Chondrocyte (in vitro differentiated cells): ENCODE results near the gene KIF17. TPM values are rescaled to one million over a fixed set of nuclear protein-coding genes. Genes with fewer than 3 reads are reported as not detected.
"Not testable (repeated sequence)": the region's sequence is repeated elsewhere in the genome, so short reads cannot be mapped to it uniquely, and the experiment has no call there.

Experiments
- DNase-seq: peaks from one replicate; pipeline ENCODE4 v3.0.0; 2021; ENCODE audit warnings: mixed read lengths, low spot score
- H3K27ac Mint-ChIP-seq: one replicate; pipeline ENCODE4 v1.8.0; 2021; ENCODE audit warnings: mild to moderate bottlenecking, moderate library complexity, mixed read lengths; ENCODE audit not compliant: unreplicated experiment
- H3K27me3 Mint-ChIP-seq: 2 replicates; pipeline ENCODE4 v1.8.0; 2021; ENCODE audit warnings: low read depth, mixed read lengths
- H3K36me3 Mint-ChIP-seq: 2 replicates; pipeline ENCODE4 v1.8.0; 2021; ENCODE audit warnings: low read depth, mixed read lengths
- H3K4me1 Mint-ChIP-seq: 2 replicates; pipeline ENCODE4 v1.8.0; 2021; ENCODE audit warnings: low read depth, mild to moderate bottlenecking, mixed read lengths
- H3K4me3 Mint-ChIP-seq: one replicate; pipeline ENCODE4 v1.8.0; 2021; ENCODE audit warnings: mild to moderate bottlenecking, moderate library complexity, mixed read lengths; ENCODE audit not compliant: unreplicated experiment
- H3K9me3 Mint-ChIP-seq: 2 replicates; pipeline ENCODE4 v1.8.0; 2021; ENCODE audit warnings: low read depth, mixed read lengths
- total RNA-seq: library from RNA; stranded (reverse); gene quantifications from 3 replicates; pipeline ENCODE4 v1.2.1, GENCODE V29; 2021
- TF ChIP-seq, protein P1 (sequence below): fragments of 200-600 bp; sonication (generic); IDR thresholded peaks from 2 replicates; pipeline ENCODE4 v1.5.0; 2021; ENCODE audit warnings: antibody characterized with exemption, mild to moderate bottlenecking, moderate library complexity

KIF17 gene
- total RNA-seq, 1 donor from 2014 or later = 0.95 TPM

DNA sequence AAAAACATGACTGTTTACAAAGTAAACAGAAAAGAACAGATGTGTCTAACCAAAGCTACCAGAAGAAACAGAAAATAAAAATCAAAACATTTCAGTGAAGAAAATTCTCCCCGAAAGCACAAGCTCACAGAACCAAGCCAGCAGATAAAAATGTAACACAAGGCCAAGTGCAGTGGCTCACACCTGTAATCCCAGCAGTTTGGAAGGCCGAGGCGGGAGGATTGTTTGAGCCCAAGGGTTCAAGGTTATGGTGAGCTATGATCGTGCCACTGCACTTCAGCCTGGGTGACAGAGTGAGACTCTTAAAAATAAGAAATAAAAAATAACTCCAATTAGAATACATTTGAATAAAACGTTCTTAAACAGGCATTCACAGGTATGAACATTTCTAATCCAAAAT, 37.5 kb downstream of the KIF17 start:
- H3K4me3 Mint-ChIP-seq = no peak overlapping the region
- no peaks in the 10 kb centered on the region for H3K36me3 Mint-ChIP-seq
- H3K9me3 Mint-ChIP-seq = no peaks in the 10 kb centered on the region
- H3K27me3 Mint-ChIP-seq = no peaks in the 10 kb centered on the region
- no peaks in the 10 kb centered on the region for H3K4me1 Mint-ChIP-seq
- no peak overlapping the region for H3K27ac Mint-ChIP-seq
- DNase-seq = no peak
- TF ChIP-seq, protein P1, sequence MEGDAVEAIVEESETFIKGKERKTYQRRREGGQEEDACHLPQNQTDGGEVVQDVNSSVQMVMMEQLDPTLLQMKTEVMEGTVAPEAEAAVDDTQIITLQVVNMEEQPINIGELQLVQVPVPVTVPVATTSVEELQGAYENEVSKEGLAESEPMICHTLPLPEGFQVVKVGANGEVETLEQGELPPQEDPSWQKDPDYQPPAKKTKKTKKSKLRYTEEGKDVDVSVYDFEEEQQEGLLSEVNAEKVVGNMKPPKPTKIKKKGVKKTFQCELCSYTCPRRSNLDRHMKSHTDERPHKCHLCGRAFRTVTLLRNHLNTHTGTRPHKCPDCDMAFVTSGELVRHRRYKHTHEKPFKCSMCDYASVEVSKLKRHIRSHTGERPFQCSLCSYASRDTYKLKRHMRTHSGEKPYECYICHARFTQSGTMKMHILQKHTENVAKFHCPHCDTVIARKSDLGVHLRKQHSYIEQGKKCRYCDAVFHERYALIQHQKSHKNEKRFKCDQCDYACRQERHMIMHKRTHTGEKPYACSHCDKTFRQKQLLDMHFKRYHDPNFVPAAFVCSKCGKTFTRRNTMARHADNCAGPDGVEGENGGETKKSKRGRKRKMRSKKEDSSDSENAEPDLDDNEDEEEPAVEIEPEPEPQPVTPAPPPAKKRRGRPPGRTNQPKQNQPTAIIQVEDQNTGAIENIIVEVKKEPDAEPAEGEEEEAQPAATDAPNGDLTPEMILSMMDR = no peak

DNA sequence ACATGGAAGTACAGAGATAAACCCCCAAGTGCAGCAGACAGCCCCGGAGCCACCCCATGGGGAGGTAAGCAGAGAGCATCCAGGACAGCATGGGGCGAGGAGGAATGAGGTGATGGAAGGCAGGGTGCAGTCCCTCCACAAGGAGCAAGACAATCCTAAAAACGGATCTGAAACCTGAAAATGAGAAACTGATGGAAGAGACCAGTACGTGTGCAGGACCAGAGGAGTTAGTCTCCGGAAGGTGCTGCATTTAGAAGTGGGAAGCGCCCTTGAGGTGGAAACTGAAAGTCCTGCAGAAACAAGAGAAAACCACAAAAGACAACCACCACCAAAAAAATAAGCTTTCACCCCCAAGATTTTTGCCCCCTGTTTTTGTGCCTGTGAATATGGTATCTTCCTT, 39.2 kb downstream of the KIF17 start:
- no peaks in the 10 kb centered on the region for H3K27me3 Mint-ChIP-seq
- H3K4me3 Mint-ChIP-seq = no peak overlapping the region
- H3K27ac Mint-ChIP-seq = no peak overlapping the region
- H3K4me1 Mint-ChIP-seq = no peaks in the 10 kb centered on the region
- DNase-seq = no peak
- TF ChIP-seq, protein P1 = no peak
- H3K9me3 Mint-ChIP-seq = no peaks in the 10 kb centered on the region
- no peaks in the 10 kb centered on the region for H3K36me3 Mint-ChIP-seq

DNA sequence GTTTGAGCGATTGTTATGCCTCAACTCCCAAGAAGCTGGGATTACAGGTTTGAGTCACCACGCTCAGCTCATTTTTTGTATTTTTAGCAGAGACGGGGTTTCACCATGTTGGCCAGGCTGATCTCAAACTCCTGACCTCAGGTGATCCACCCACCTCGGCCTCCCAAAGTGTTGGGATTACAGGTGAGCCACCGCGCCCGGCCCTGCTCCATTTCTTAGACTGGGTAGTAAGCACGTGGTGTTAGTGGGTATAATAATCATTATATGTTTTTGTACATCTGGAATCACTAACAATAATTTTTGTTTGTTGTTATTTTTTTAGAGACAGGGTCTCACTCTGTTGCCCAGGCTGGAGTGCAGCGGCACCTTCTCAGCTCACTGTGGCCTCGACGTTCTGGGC, 44.2 kb downstream of the KIF17 start:
- DNase-seq, H3K36me3 Mint-ChIP-seq, H3K27ac Mint-ChIP-seq, H3K9me3 Mint-ChIP-seq, H3K4me3 Mint-ChIP-seq, H3K27me3 Mint-ChIP-seq, H3K4me1 Mint-ChIP-seq: not testable (repeated sequence)

DNA sequence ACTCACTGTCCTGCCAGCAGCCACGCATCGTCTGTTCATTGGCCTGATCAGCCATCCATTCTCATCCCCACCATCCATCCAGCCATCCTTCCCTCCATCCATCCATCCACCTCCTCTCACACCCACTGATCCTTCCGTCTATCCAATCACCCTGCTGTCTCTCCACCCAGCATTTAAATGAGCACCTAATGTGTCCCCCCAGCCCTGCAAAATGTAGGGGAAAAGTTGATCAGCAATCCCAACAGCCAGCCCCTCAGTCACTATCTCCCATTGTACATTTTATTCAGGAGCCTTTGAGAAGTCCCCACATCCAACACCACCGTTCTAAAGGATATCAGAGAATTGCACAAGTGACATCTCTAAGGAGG, 45.6 kb downstream of the KIF17 start:
- TF ChIP-seq, protein P1 = no peak

DNA sequence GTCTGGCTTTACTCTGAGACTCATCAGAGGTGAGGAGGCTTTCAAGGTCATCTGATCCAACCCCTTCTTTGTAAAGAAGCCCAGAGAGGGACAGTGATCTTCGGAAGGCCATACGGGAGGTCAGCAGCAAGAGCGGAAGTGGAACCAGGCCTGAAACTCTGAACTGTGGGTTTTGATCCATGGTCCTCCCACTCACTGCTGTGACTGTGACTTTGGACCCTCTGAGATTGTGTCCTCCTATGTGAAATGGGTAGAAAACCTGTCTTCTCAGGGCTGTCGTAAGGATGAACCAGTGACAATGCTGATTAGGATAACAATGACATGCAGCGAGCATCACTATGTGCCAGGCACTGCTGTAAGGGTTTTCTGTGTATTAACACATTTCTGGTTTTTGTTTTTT, 46.9 kb downstream of the KIF17 start:
- H3K4me1 Mint-ChIP-seq = no peaks in the 10 kb centered on the region
- no peak overlapping the region for H3K27ac Mint-ChIP-seq

More for the DNA sequence above, 45.6 kb downstream of the KIF17 start:
- no peak for DNase-seq
- Mint-ChIP-seq H3K4me1 (no peaks in the 10 kb centered on the region), H3K27me3 (peaks cover 7% of the 10 kb centered on the region), H3K9me3 (no peaks in the 10 kb centered on the region), H3K36me3 (no peaks in the 10 kb centered on the region), H3K27ac (no peak overlapping the region), H3K4me3 (no peak overlapping the region)

DNA sequence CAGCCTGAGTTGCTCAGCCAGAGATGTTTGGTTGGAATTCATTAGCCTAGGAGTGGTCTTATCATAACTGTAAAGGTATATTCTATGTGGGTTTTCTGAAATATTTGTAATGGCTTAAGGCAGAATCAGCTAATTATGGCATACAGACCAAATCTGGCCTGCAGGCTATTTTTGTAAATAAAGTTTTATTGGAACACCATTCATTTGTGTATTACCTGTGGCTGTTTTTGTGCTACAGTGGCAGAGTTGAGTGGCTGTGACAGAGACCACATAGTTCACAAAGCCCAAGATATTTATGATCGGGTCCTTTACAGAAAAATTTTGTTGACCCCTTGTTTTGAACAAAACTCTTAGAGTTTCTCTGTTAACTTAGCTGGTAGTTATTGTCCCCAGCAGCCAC, 49.2 kb downstream of the KIF17 start:
- Mint-ChIP-seq H3K27me3 (peaks cover 7% of the 10 kb centered on the region), H3K36me3 (no peaks in the 10 kb centered on the region), H3K4me3 (no peak overlapping the region), H3K27ac (no peak overlapping the region), H3K4me1 (no peaks in the 10 kb centered on the region), H3K9me3 (no peaks in the 10 kb centered on the region)
- TF ChIP-seq, protein P1 = no peak
- DNase-seq = no peak

More for the DNA sequence above, 46.9 kb downstream of the KIF17 start:
- H3K4me3 Mint-ChIP-seq = no peak overlapping the region
- no peaks in the 10 kb centered on the region for H3K9me3 Mint-ChIP-seq
- peaks cover 7% of the 10 kb centered on the region for H3K27me3 Mint-ChIP-seq
- TF ChIP-seq, protein P1 = no peak
- no peaks in the 10 kb centered on the region for H3K36me3 Mint-ChIP-seq
- no peak for DNase-seq
